Naive B cell (primary cell): ENCODE results near the gene TANC1. TPM values are rescaled to one million over a fixed set of nuclear protein-coding genes. Genes with fewer than 3 reads are reported as not detected.

ENCODE experiments used
- ATAC-seq, 2 donors: fragments of 150-1000 bp; cut with Tn5 transposase; 2 replicates each; pipeline ENCODE4 v1.10.0; 2021; ENCODE audit warnings: low read depth in 2 of 2, mild to moderate bottlenecking in 2 of 2, moderate library complexity in 2 of 2
- DNase-seq: peaks from one replicate; pipeline ENCODE4 v3.0.0; 2022
- H3K27ac Mint-ChIP-seq, 6 donors: one replicate each; pipeline ENCODE4 v1.8.0; 2020 to 2022; ENCODE audit warnings: mild to moderate bottlenecking in 6 of 6, mixed read lengths in 6 of 6, moderate library complexity in 5 of 6, inconsistent platforms in 2 of 6
- H3K27me3 Mint-ChIP-seq, 3 donors: one replicate each; pipeline ENCODE4 v1.8.0; 2021 to 2022; ENCODE audit warnings: mixed read lengths in 3 of 3, mild to moderate bottlenecking in 1 of 3
- H3K36me3 Mint-ChIP-seq, 2 donors: one replicate each; pipeline ENCODE4 v1.8.0; 2020 to 2022; ENCODE audit warnings: mixed read lengths in 2 of 2, inconsistent platforms in 1 of 2, mild to moderate bottlenecking in 1 of 2
- H3K4me1 Mint-ChIP-seq, 3 donors: one replicate each; pipeline ENCODE4 v1.8.0; 2020 to 2022; ENCODE audit warnings: mixed read lengths in 3 of 3, inconsistent platforms in 1 of 3, mild to moderate bottlenecking in 1 of 3, moderate library complexity in 1 of 3
- H3K4me3 Mint-ChIP-seq, 8 donors: one replicate each; pipeline ENCODE4 v1.8.0; 2020 to 2022; ENCODE audit warnings: mild to moderate bottlenecking in 8 of 8, mixed read lengths in 8 of 8, moderate library complexity in 8 of 8, inconsistent platforms in 2 of 8
- H3K9me3 Mint-ChIP-seq, 7 donors: one replicate each; pipeline ENCODE4 v1.8.0; 2020 to 2022; ENCODE audit warnings: mixed read lengths in 7 of 7, mild to moderate bottlenecking in 5 of 7, inconsistent platforms in 2 of 7, moderate library complexity in 1 of 7
- polyA plus RNA-seq, 6 donors: library from polyadenylated mRNA; unstranded; fragments of 300-500 nt; fragmentation: Illumina TruSeq; gene quantifications; one replicate each; pipeline ENCODE4 v1.2.3, GENCODE V29; 2021; ENCODE audit warnings: low read depth in 6 of 6

Gene TANC1
- polyA plus RNA-seq, 6 donors from 2014 or later: 0.05 to 0.16 (median 0.09) TPM; not detected in 2

- no peaks in the 10 kb centered on the region for H3K36me3 Mint-ChIP-seq
- no peak for ATAC-seq
- no peaks in the 10 kb centered on the region for H3K9me3 Mint-ChIP-seq
Observed at GRCh38 chr2:159177357-159177756, 208.9 kb downstream of the TANC1 start.

DNA sequence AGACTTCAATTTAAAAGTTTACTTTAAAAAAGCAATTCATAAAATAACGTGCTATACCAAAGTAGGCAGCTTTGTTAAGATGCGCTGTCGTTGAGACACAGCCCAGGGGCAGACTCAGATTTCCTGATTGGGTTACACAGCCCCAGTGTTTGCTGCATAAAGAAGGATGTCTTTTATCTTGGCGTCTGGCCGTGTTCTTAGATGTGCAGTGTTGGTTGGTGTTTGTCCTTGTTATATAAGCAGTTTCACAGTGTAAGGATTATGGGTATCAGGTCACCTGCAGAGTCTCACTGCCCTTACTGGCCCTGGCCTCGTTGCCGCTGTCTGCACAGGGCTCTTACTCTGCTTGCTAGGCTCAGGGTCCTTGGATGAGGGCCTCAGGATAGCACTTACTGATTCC, 209.5 kb downstream of the TANC1 start:
- no peak for ATAC-seq
- Mint-ChIP-seq H3K4me1 (no peaks in the 10 kb centered on the region), H3K9me3 (no peaks in the 10 kb centered on the region), H3K27ac (no peak overlapping the region), H3K27me3 (peaks cover 0 to under 1% (median 0%) of the 10 kb centered on the region in 3 donors), H3K36me3 (no peaks in the 10 kb centered on the region), H3K4me3 (no peak overlapping the region)
- DNase-seq: no peak

More at GRCh38 chr2:159177357-159177756, 208.9 kb downstream of the TANC1 start:
- Mint-ChIP-seq H3K27ac (no peak overlapping the region), H3K27me3 (no peaks in the 10 kb centered on the region), H3K4me1 (no peaks in the 10 kb centered on the region), H3K4me3 (no peak overlapping the region)
- no peak for DNase-seq

GRCh38 chr2:159179096-159179495, 210.7 kb downstream of the TANC1 start:
- H3K9me3 Mint-ChIP-seq: no peaks in the 10 kb centered on the region
- H3K27ac Mint-ChIP-seq: no peak overlapping the region
- H3K4me3 Mint-ChIP-seq: no peak overlapping the region
- DNase-seq: no peak
- no peak for ATAC-seq
- H3K36me3 Mint-ChIP-seq: no peaks in the 10 kb centered on the region
- no peaks in the 10 kb centered on the region for H3K4me1 Mint-ChIP-seq
- H3K27me3 Mint-ChIP-seq: peaks cover 0 to 7% (median 0%) of the 10 kb centered on the region in 3 donors

DNA sequence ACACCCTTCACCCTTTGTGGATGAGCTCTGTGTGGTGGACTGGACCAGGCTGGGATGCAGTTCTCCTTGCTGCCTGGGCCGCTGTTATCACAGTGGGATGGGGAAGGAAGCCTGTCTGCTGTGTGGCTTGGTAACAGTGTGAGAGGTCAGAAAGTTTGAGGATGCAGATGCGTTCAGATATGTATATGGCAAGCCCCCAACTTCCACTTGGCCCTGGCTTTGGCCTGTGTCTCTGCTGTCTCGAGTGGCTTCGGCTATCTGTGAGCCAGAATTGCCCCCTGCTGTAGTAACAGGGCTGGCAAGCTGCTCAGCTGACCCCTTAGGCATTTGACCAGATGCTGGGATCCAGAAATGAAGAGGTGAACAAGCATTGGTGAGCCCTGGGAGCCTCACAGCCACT, 211.3 kb downstream of the TANC1 start:
- H3K9me3 Mint-ChIP-seq: no peaks in the 10 kb centered on the region
- no peak overlapping the region for H3K4me3 Mint-ChIP-seq
- H3K27ac Mint-ChIP-seq: no peak overlapping the region
- ATAC-seq (no peak), DNase-seq (no peak)
- no peaks in the 10 kb centered on the region for H3K36me3 Mint-ChIP-seq
- peaks cover 0 to 7% (median 0%) of the 10 kb centered on the region in 3 donors for H3K27me3 Mint-ChIP-seq
- no peaks in the 10 kb centered on the region for H3K4me1 Mint-ChIP-seq

- Mint-ChIP-seq H3K4me1 (peaks cover 4 to 12% (median 9%) of the 10 kb centered on the region in 3 donors), H3K4me3 (no peak overlapping the region), H3K27me3 (peaks cover 0 to 7% (median 0%) of the 10 kb centered on the region in 3 donors), H3K9me3 (no peaks in the 10 kb centered on the region), H3K27ac (no peak overlapping the region), H3K36me3 (no peaks in the 10 kb centered on the region)
- ATAC-seq (no peak), DNase-seq (no peak)
Observed at GRCh38 chr2:159183346-159183745, 214.9 kb downstream of the TANC1 start.

DNA sequence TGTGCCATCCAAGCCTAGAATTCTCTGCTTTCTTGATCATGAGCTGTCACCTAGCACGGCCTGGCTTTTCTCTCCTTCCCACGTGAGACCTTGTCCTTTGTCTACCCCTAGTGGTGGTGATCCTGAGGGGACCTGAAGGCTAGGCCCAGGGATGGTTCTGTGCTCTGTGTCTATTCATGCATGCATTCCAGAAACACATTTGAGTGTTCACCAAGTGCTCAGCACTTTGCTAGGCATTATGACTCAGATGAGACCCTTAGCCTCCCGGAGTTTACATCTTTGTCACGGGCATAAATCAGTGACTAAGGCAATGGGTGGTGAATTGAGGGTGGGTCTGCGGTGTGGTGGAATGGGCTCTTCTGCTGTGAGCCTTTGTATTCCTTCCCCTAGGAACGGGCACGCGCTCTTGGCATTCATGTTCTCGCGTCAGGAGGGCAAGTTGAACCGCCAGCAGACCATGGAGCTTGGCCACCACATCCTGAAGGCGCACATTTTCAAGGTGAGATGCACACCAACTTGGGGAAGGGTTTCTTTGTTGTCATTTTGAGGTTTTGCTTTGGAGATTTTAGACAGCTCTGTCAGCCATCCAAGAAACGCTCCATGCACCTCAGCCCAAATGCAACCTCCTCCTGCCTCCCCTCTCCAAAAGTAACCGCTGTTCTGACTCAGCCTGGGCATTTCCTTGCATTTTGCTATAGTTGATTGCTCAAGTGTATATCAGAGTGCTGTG, 217.1 kb downstream of the TANC1 start:
- no peak for DNase-seq

DNA sequence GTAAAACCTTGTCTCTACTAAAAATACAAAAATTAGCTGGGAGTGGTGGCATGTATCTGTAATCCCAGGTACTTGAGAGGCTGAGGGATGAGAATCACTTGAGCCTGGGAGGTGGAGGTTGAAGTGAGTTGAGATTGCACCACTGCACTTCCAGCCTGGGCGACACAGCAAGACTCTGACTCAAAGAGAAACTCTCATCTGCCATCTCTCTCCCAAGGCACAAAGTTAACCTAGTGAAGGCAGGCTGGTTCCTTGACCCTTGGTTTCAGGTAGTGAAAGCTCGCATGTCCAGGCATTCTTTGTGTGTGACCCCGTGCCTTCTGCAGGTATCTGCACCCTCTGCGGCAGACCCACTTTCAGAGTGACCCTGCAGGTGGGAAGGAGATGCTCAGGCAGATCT, 218.0 kb downstream of the TANC1 start:
- no peaks in the 10 kb centered on the region for H3K36me3 Mint-ChIP-seq
- no peaks in the 10 kb centered on the region for H3K9me3 Mint-ChIP-seq
- ATAC-seq (no peak), DNase-seq (no peak)
- peaks cover 4 to 12% (median 9%) of the 10 kb centered on the region in 3 donors for H3K4me1 Mint-ChIP-seq
- H3K27ac Mint-ChIP-seq: no peak overlapping the region
- peaks cover 0 to 7% (median 0%) of the 10 kb centered on the region in 3 donors for H3K27me3 Mint-ChIP-seq
- H3K4me3 Mint-ChIP-seq: no peak overlapping the region

More for the DNA sequence above, 217.1 kb downstream of the TANC1 start:
- Mint-ChIP-seq H3K4me3 (no peak overlapping the region), H3K9me3 (no peaks in the 10 kb centered on the region), H3K4me1 (peaks cover 4 to 12% (median 9%) of the 10 kb centered on the region in 3 donors), H3K36me3 (no peaks in the 10 kb centered on the region), H3K27me3 (peaks cover 0 to 7% (median 0%) of the 10 kb centered on the region in 3 donors), H3K27ac (peak overlapping the region in 1 of 6 donors; percentile 14)
- ATAC-seq: no peak

DNA sequence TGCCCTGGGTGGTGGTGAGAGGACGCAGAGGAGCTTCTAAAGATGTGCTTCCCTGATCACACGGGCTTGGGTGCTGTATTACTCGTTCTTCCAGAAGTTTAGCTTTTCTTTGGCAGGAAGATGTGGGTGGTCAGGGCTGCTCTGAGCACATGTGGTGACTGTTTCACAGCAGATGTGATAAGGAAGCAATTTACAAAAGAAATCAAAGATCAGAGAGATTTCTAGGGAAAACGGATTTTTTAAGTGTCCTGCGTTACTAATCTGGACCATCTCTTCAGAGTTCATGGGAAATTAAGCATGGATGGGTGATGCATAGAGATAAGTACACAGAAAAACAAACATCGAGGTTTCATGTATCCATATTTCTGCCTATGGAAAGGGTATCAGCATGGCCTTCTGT, 218.7 kb downstream of the TANC1 start:
- Mint-ChIP-seq H3K27me3 (peaks cover 0 to 7% (median 0%) of the 10 kb centered on the region in 3 donors), H3K27ac (no peak overlapping the region), H3K9me3 (no peaks in the 10 kb centered on the region), H3K4me3 (no peak overlapping the region), H3K4me1 (peaks cover 4 to 12% (median 9%) of the 10 kb centered on the region in 3 donors), H3K36me3 (no peaks in the 10 kb centered on the region)
- no peak for ATAC-seq
- no peak for DNase-seq

DNA sequence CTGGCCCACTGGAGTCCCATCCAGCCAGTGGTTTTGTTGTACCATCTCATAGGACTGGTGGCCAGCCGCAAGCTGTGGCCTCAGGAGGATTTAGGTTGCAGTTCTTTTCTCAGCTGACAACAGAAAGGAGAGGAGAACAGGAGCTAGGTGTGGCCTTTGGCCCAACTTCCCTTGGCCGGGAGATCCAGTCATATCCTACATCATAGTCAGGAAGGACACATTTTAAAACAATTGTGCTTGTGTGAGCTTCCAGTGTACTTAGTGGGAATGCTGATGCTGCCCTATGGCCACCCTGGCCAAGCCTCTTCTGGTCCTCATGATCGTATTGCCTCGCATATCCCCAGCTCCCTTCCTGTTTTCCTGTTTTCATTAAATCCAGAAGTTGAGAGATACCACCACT, 220.0 kb downstream of the TANC1 start:
- DNase-seq: no peak
- H3K4me3 Mint-ChIP-seq: no peak overlapping the region
- peaks cover 0 to 2% (median 0%) of the 10 kb centered on the region in 3 donors for H3K27me3 Mint-ChIP-seq
- H3K27ac Mint-ChIP-seq: peak overlapping the region in 1 of 6 donors; percentile 6
- H3K36me3 Mint-ChIP-seq: no peaks in the 10 kb centered on the region
- H3K4me1 Mint-ChIP-seq: peaks cover 4 to 12% (median 9%) of the 10 kb centered on the region in 3 donors
- no peaks in the 10 kb centered on the region for H3K9me3 Mint-ChIP-seq
- ATAC-seq: no peak

- H3K4me1 Mint-ChIP-seq: no peaks in the 10 kb centered on the region
- no peak for ATAC-seq
- H3K4me3 Mint-ChIP-seq: no peak overlapping the region
- H3K9me3 Mint-ChIP-seq: no peaks in the 10 kb centered on the region
- DNase-seq: no peak
- no peaks in the 10 kb centered on the region for H3K36me3 Mint-ChIP-seq
- H3K27me3 Mint-ChIP-seq: no peaks in the 10 kb centered on the region
- peak overlapping the region in 1 of 6 donors; percentile 49 for H3K27ac Mint-ChIP-seq
Observed at GRCh38 chr2:159192371-159192918, 224.0 kb downstream of the TANC1 start.

DNA sequence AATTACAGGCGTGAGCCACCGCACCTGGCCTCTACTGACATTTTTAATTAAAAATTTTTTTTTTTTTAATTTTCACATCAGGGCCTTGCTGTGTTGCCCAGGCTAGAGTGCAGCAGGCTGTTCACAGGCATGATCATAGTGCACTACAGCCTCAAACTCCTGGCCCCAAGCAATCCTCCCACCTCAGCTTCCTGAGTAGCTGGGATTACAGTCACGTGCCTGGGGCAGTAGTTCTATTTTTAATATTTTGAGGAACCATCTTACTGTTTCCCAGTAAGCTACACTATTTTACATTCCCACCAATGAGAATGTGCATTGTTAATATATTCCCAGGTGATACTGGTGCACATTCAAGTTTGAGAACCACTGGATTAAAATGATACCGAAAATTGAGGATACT, 225.4 kb downstream of the TANC1 start:
- no peak for ATAC-seq
- no peaks in the 10 kb centered on the region for H3K36me3 Mint-ChIP-seq
- no peaks in the 10 kb centered on the region for H3K27me3 Mint-ChIP-seq
- H3K4me3 Mint-ChIP-seq: no peak overlapping the region
- no peak overlapping the region for H3K27ac Mint-ChIP-seq
- no peaks in the 10 kb centered on the region for H3K9me3 Mint-ChIP-seq
- no peak for DNase-seq
- no peaks in the 10 kb centered on the region for H3K4me1 Mint-ChIP-seq

DNA sequence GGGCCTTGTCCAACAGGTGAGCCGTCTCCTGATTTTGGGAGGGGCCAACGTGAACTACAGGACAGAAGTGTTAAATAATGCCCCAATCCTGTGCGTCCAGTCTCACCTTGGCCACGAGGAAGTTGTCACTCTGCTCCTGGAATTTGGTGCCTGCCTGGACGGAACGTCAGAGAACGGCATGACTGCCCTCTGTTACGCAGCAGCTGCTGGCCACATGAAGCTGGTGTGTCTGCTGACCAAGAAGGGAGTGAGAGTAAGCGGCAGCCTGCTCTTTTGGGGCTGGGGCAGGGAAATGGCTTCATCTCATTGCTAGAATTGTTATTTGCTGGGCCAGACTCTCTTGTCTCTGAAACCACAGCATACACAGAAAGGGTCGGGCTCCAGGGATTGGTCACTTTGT, 225.8 kb downstream of the TANC1 start:
- Mint-ChIP-seq H3K27me3 (no peaks in the 10 kb centered on the region), H3K9me3 (no peaks in the 10 kb centered on the region), H3K4me1 (no peaks in the 10 kb centered on the region), H3K36me3 (no peaks in the 10 kb centered on the region), H3K27ac (no peak overlapping the region), H3K4me3 (no peak overlapping the region)
- no peak for ATAC-seq
- DNase-seq: no peak

DNA sequence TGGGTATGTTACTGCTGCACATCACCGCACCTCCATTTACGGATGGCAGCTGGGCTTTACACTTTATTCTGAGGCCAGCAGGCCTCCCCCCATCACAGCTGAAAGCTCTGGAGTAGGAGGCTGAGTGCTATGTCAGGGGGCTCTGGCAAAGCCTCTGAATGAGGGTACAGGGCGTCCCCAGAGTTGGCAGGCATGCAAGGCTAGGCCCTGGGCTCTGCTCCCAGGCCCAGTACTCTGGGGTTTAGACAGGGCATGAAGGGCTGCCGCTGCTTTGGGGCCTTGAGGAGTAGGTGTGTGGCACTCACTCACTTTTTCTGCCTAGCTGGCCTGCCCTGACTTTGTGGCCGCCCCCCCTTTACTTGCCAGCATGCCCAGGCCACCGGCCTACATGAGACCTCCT, 227.3 kb downstream of the TANC1 start:
- H3K4me1 Mint-ChIP-seq: no peaks in the 10 kb centered on the region
- no peak for ATAC-seq
- no peaks in the 10 kb centered on the region for H3K36me3 Mint-ChIP-seq
- H3K9me3 Mint-ChIP-seq: no peaks in the 10 kb centered on the region
- no peak overlapping the region for H3K4me3 Mint-ChIP-seq
- no peak overlapping the region for H3K27ac Mint-ChIP-seq
- no peak for DNase-seq
- no peaks in the 10 kb centered on the region for H3K27me3 Mint-ChIP-seq

DNA sequence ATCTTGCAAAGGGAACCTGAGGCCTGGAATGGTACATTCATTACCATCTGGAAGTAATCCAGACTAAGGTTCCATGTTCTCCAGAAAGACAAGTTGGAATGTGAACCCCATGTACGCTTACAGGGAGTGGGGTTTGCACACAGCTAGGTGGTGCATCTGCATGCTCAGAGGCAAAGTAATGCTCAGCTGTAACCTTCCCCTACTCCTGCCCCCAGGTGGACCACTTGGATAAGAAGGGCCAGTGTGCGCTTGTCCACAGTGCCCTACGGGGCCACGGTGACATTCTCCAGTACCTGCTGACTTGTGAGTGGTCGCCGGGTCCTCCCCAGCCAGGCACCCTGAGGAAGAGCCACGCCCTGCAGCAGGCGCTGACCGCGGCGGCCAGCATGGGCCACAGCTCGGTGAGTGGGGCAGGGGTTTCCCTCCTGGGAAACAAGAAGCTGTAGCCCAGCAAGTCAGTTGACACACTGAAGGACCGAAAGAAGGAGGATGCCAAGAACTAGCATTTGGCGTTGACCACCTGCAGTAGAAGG, 228.0 kb downstream of the TANC1 start:
- H3K4me3 Mint-ChIP-seq: no peak overlapping the region
- peaks cover 0 to 3% (median 0%) of the 10 kb centered on the region in 3 donors for H3K4me1 Mint-ChIP-seq
- H3K27me3 Mint-ChIP-seq: no peaks in the 10 kb centered on the region
- H3K36me3 Mint-ChIP-seq: no peaks in the 10 kb centered on the region
- no peak overlapping the region for H3K27ac Mint-ChIP-seq
- ATAC-seq (no peak), DNase-seq (no peak)
- H3K9me3 Mint-ChIP-seq: no peaks in the 10 kb centered on the region
